Liver (tissue), 9 donors: ENCODE results near the gene TPSD1. TPM values are rescaled to one million over a fixed set of nuclear protein-coding genes. Genes with fewer than 3 reads are reported as not detected.

Experiments
- DNase-seq: peaks from one replicate; pipeline ENCODE4 v3.0.0-alpha.2; 2017; ENCODE audit warnings: low spot score
- H3K27ac ChIP-seq, 2 donors: one replicate each; pipeline ENCODE4 v1.7.0; 2013; ENCODE audit warnings: inconsistent platforms in 2 of 2, low read length in 2 of 2, control low read depth in 1 of 2, low read depth in 1 of 2, mild to moderate bottlenecking in 1 of 2
- H3K27me3 ChIP-seq, 4 donors: one replicate each; pipeline versions ENCODE4 v1.6.1 to v1.7.0; 2013; ENCODE audit warnings: low read length in 3 of 4, inconsistent platforms in 1 of 4, mild to moderate bottlenecking in 1 of 4, moderate library complexity in 1 of 4; ENCODE audit not compliant: control insufficient read depth in 4 of 4, insufficient read depth in 4 of 4
- H3K36me3 ChIP-seq, 4 donors: one replicate each; pipeline versions ENCODE4 v1.6.1 to v1.7.0; 2013; ENCODE audit warnings: low read length in 3 of 4, mild to moderate bottlenecking in 3 of 4, low read depth in 1 of 4, moderate library complexity in 1 of 4; ENCODE audit not compliant: control insufficient read depth in 4 of 4, insufficient read depth in 3 of 4
- H3K4me1 ChIP-seq, 4 donors: one replicate each; pipeline versions ENCODE4 v1.6.1 to v1.7.0; 2013; ENCODE audit warnings: low read length in 3 of 4, mild to moderate bottlenecking in 3 of 4, moderate library complexity in 1 of 4; ENCODE audit not compliant: control insufficient read depth in 4 of 4, insufficient read depth in 4 of 4
- H3K4me3 ChIP-seq, 3 donors: one replicate each; pipeline versions ENCODE4 v1.6.1 to v1.7.0; 2013; ENCODE audit warnings: low read length in 3 of 3, control low read depth in 1 of 3, low read depth in 1 of 3, mild to moderate bottlenecking in 1 of 3
- H3K9ac ChIP-seq, 2 donors: one replicate each; pipeline ENCODE4 v1.7.0; 2013; ENCODE audit warnings: low read length in 2 of 2, mild to moderate bottlenecking in 2 of 2, moderate library complexity in 2 of 2, control low read depth in 1 of 2, low read depth in 1 of 2
- H3K9me3 ChIP-seq, 4 donors: one replicate each; pipeline versions ENCODE4 v1.6.1 to v1.7.0; 2013; ENCODE audit warnings: low read length in 3 of 4; ENCODE audit not compliant: control insufficient read depth in 4 of 4
- FOXA1 ChIP-seq: IDR thresholded peaks from 2 replicates; pipeline ENCODE4 v1.6.1; 2016; ENCODE audit warnings: antibody characterized with exemption
- FOXA2 ChIP-seq: IDR thresholded peaks from 2 replicates; pipeline ENCODE4 v1.6.1; 2016; ENCODE audit warnings: antibody characterized with exemption
- GABPA ChIP-seq, 2 donors: IDR thresholded peaks in 1 of 2; conservative IDR thresholded peaks in 1 of 2; 2 replicates each; pipeline ENCODE4 v1.6.1; 2016; ENCODE audit warnings: antibody characterized with exemption in 2 of 2, mild to moderate bottlenecking in 1 of 2, moderate library complexity in 1 of 2
- HNF4A ChIP-seq, 2 donors: conservative IDR thresholded peaks; 2 replicates each; pipeline ENCODE4 v1.6.1; 2016; ENCODE audit warnings: antibody characterized with exemption in 2 of 2, mild to moderate bottlenecking in 2 of 2
- HNF4G ChIP-seq: IDR thresholded peaks from 2 replicates; pipeline ENCODE4 v1.6.1; 2016; ENCODE audit warnings: antibody characterized with exemption
- JUND ChIP-seq, 2 donors: IDR thresholded peaks; 2 replicates each; pipeline ENCODE4 v1.6.1; 2016; ENCODE audit warnings: antibody characterized with exemption in 2 of 2
- NR2F2 ChIP-seq: IDR thresholded peaks from 2 replicates; pipeline ENCODE4 v1.6.1; 2016; ENCODE audit warnings: antibody characterized with exemption
- RAD21 ChIP-seq, 2 donors: IDR thresholded peaks; 2 replicates each; pipeline ENCODE4 v1.6.1; 2016; ENCODE audit warnings: antibody characterized with exemption in 2 of 2, mild to moderate bottlenecking in 2 of 2
- RXRA ChIP-seq, 2 donors: IDR thresholded peaks; 2 replicates each; pipeline ENCODE4 v1.6.1; 2017 to 2018; ENCODE audit warnings: antibody characterized with exemption in 2 of 2, mild to moderate bottlenecking in 1 of 2
- SP1 ChIP-seq: IDR thresholded peaks from 2 replicates; pipeline ENCODE4 v1.6.1; 2018; ENCODE audit warnings: antibody characterized with exemption, mild to moderate bottlenecking
- TAF1 ChIP-seq: conservative IDR thresholded peaks from 2 replicates; pipeline ENCODE4 v1.6.1; 2016; ENCODE audit warnings: antibody characterized with exemption, mild to moderate bottlenecking
- YY1 ChIP-seq: IDR thresholded peaks from 2 replicates; pipeline ENCODE4 v1.6.1; 2016; ENCODE audit warnings: antibody characterized with exemption, mild to moderate bottlenecking
- WGBS: extraction: QIAGEN DNeasy Blood & Tissue Kit; methylation state at CpG from one replicate; pipeline ENCODE4 v1.1.7; 2013; 5-methylcytosine and 5-hydroxymethylcytosine counted together
- polyA plus RNA-seq, 2 donors: library from polyadenylated mRNA; stranded (reverse) in 1 of 2; unstranded in 1 of 2; fragments of 200-250 nt in 1 of 2; fragments of >200 nt in 1 of 2; fragmentation: Nextera tagmentation in 1 of 2; extraction: Ambion mirVana in 1 of 2; gene quantifications; one replicate each; pipeline versions ENCODE4 v1.2.1 to v1.2.3, GENCODE V29; 2013 to 2015
- total RNA-seq, 2 donors: library from RNA; depleted of rRNA; stranded (reverse); fragments of >200 nt; gene quantifications; one replicate each; pipeline ENCODE4 v1.2.3, GENCODE V29; 2014
- TF ChIP-seq, protein P1 (sequence below): IDR thresholded peaks from 2 replicates; pipeline ENCODE4 v1.6.1; 2016; ENCODE audit warnings: antibody characterized with exemption
- TF ChIP-seq, protein P2 (sequence below): IDR thresholded peaks from 2 replicates; pipeline ENCODE4 v1.6.1; 2016; ENCODE audit warnings: antibody characterized with exemption, mild to moderate bottlenecking
- TF ChIP-seq, protein P3 (sequence below): fragments of 150-350 bp; IDR thresholded peaks from 2 replicates; pipeline ENCODE4 v1.5.1; 2017; ENCODE audit warnings: improper control_type of control experiment, low read depth, low read length; ENCODE audit not compliant: missing input control
- TF ChIP-seq, protein P4 (sequence below): IDR thresholded peaks from 2 replicates; pipeline ENCODE4 v1.6.1; 2016; ENCODE audit warnings: antibody characterized with exemption
- TF ChIP-seq, protein P5 (sequence below): IDR thresholded peaks from 2 replicates; pipeline ENCODE4 v1.6.1; 2016; ENCODE audit warnings: antibody characterized with exemption
- donor health status: healthy.
- donor health status: healthy.
- donor health status: healthy.
- donor health status: healthy.
- donor health status: healthy.

Gene TPSD1
- total and polyA plus RNA-seq, 4 donors: 0.28 to 0.40 TPM; not detected in 2

DNA sequence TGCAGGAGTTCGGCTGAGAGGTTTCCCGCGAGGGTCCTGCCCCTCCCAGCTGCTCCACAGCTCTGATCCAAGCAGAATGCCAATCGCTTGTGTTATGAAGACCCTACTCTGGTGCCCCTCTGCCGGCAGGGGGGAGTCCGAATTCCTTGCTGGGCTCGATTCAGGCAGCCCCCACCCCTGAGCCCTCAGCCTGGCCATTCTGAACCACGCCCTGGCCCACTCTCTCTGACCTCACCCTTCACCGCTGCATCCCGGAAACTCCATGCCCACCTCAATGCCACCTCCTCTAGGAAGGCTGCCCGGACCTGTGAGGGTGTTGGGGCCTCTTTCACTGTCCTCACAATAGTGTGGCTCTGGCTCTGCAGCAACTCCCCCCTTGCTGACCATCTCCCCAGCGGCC, 45.7 kb downstream of the TPSD1 start:
- Histone ChIP-seq H3K36me3 (no peaks in the 10 kb centered on the region), H3K27ac (no peak overlapping the region), H3K9ac (no peak overlapping the region), H3K4me3 (no peak overlapping the region), H3K9me3 (no peaks in the 10 kb centered on the region), H3K4me1 (peaks cover 5 to 35% (median 25%) of the 10 kb centered on the region in 4 donors), H3K27me3 (no peaks in the 10 kb centered on the region)
- 86% methylated on average over 12 of the region's 12 CpGs for WGBS
- no peak for DNase-seq
- TF ChIP-seq, protein P1, sequence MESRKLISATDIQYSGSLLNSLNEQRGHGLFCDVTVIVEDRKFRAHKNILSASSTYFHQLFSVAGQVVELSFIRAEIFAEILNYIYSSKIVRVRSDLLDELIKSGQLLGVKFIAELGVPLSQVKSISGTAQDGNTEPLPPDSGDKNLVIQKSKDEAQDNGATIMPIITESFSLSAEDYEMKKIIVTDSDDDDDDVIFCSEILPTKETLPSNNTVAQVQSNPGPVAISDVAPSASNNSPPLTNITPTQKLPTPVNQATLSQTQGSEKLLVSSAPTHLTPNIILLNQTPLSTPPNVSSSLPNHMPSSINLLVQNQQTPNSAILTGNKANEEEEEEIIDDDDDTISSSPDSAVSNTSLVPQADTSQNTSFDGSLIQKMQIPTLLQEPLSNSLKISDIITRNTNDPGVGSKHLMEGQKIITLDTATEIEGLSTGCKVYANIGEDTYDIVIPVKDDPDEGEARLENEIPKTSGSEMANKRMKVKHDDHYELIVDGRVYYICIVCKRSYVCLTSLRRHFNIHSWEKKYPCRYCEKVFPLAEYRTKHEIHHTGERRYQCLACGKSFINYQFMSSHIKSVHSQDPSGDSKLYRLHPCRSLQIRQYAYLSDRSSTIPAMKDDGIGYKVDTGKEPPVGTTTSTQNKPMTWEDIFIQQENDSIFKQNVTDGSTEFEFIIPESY: no peak
- TF ChIP-seq NR2F2 (no peak), TAF1 (no peak), FOXA2 (no peak), HNF4A (conservative IDR thresholded peaks at IDR 0.05) (no peak), SP1 (no peak), HNF4G (no peak), FOXA1 (no peak), YY1 (no peak), RAD21 (IDR thresholded peaks at IDR 0.05) (no peak), GABPA (IDR thresholded peaks at IDR 0.05 in 1 of 2, conservative IDR thresholded peaks at IDR 0.05 in 1 of 2) (no peak), RXRA (IDR thresholded peaks at IDR 0.05) (no peak), JUND (IDR thresholded peaks at IDR 0.05) (no peak)
- TF ChIP-seq, protein P2, sequence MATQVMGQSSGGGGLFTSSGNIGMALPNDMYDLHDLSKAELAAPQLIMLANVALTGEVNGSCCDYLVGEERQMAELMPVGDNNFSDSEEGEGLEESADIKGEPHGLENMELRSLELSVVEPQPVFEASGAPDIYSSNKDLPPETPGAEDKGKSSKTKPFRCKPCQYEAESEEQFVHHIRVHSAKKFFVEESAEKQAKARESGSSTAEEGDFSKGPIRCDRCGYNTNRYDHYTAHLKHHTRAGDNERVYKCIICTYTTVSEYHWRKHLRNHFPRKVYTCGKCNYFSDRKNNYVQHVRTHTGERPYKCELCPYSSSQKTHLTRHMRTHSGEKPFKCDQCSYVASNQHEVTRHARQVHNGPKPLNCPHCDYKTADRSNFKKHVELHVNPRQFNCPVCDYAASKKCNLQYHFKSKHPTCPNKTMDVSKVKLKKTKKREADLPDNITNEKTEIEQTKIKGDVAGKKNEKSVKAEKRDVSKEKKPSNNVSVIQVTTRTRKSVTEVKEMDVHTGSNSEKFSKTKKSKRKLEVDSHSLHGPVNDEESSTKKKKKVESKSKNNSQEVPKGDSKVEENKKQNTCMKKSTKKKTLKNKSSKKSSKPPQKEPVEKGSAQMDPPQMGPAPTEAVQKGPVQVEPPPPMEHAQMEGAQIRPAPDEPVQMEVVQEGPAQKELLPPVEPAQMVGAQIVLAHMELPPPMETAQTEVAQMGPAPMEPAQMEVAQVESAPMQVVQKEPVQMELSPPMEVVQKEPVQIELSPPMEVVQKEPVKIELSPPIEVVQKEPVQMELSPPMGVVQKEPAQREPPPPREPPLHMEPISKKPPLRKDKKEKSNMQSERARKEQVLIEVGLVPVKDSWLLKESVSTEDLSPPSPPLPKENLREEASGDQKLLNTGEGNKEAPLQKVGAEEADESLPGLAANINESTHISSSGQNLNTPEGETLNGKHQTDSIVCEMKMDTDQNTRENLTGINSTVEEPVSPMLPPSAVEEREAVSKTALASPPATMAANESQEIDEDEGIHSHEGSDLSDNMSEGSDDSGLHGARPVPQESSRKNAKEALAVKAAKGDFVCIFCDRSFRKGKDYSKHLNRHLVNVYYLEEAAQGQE: no peak
- TF ChIP-seq, protein P3, sequence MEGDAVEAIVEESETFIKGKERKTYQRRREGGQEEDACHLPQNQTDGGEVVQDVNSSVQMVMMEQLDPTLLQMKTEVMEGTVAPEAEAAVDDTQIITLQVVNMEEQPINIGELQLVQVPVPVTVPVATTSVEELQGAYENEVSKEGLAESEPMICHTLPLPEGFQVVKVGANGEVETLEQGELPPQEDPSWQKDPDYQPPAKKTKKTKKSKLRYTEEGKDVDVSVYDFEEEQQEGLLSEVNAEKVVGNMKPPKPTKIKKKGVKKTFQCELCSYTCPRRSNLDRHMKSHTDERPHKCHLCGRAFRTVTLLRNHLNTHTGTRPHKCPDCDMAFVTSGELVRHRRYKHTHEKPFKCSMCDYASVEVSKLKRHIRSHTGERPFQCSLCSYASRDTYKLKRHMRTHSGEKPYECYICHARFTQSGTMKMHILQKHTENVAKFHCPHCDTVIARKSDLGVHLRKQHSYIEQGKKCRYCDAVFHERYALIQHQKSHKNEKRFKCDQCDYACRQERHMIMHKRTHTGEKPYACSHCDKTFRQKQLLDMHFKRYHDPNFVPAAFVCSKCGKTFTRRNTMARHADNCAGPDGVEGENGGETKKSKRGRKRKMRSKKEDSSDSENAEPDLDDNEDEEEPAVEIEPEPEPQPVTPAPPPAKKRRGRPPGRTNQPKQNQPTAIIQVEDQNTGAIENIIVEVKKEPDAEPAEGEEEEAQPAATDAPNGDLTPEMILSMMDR: no peak
- TF ChIP-seq, protein P4, sequence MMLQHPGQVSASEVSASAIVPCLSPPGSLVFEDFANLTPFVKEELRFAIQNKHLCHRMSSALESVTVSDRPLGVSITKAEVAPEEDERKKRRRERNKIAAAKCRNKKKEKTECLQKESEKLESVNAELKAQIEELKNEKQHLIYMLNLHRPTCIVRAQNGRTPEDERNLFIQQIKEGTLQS: no peak

DNA sequence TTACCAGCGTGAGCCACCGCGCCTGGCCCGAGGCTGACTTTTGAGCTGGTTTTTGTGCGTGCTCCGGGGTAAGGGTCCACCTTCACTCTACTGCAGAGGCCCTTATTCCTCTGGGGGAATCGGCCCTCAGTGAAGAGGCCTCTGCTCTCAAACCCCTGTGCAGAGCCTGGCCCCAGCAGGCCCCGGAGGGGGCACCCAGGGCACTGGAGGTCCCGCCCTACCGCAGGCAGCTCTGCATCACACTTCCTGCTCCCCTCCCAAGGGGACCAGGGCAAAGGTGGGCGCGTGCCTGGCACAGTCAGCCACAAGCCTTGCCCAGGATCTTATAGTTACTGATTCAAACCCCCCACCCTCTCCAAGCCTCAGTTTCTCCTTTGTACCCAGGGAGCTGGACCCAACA, 50.0 kb downstream of the TPSD1 start:
- Histone ChIP-seq H3K36me3 (no peaks in the 10 kb centered on the region), H3K9me3 (no peaks in the 10 kb centered on the region), H3K9ac (no peak overlapping the region), H3K4me3 (no peak overlapping the region), H3K27ac (no peak overlapping the region), H3K4me1 (peaks cover under 1 to 18% (median 10%) of the 10 kb centered on the region in 4 donors), H3K27me3 (no peaks in the 10 kb centered on the region)
- WGBS: 82% methylated on average over 12 of the region's 12 CpGs
- DNase-seq: no peak
- TF ChIP-seq, protein P4: no peak
- TF ChIP-seq HNF4G: no peak
- no peak for TF ChIP-seq FOXA1
- TF ChIP-seq JUND (IDR thresholded peaks at IDR 0.05): no peak
- TF ChIP-seq RXRA (IDR thresholded peaks at IDR 0.05): no peak
- TF ChIP-seq, protein P5, sequence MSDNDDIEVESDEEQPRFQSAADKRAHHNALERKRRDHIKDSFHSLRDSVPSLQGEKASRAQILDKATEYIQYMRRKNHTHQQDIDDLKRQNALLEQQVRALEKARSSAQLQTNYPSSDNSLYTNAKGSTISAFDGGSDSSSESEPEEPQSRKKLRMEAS: no peak
